Stimulated activated naive B cell treated with anti-CD40 and anti-IgM and Interleukin-4, amounts not matched to agents 10 μg/mL and 1 μg/mL and 100 μg/mL, for 72 hours (primary cell): ENCODE data around the gene ANGPTL5.
"Not testable (repeated sequence)": the region's sequence is repeated elsewhere in the genome, so short reads cannot be mapped to it uniquely, and the experiment has no call there.

Source experiments
- ATAC-seq, 2 donors: fragments of 150-1000 bp; cut with Tn5 transposase; replicated peaks; 2 replicates each; pipeline ENCODE4 v1.10.0; 2021; ENCODE audit warnings: moderate library complexity in 1 of 2
- DNase-seq: peaks from one replicate; pipeline ENCODE4 v3.0.0; 2021
- H3K27ac Mint-ChIP-seq: one replicate; pipeline ENCODE4 v1.8.0; 2022; ENCODE audit warnings: mild to moderate bottlenecking, mixed read lengths
- H3K27me3 Mint-ChIP-seq, 2 donors: one replicate each; pipeline ENCODE4 v1.8.0; 2022; ENCODE audit warnings: mixed read lengths in 2 of 2
- H3K36me3 Mint-ChIP-seq, 2 donors: one replicate each; pipeline ENCODE4 v1.8.0; 2022; ENCODE audit warnings: mixed read lengths in 2 of 2, mild to moderate bottlenecking in 1 of 2
- H3K4me1 Mint-ChIP-seq, 2 donors: one replicate each; pipeline ENCODE4 v1.8.0; 2022; ENCODE audit warnings: mixed read lengths in 2 of 2, mild to moderate bottlenecking in 1 of 2
- H3K4me3 Mint-ChIP-seq, 2 donors: one replicate each; pipeline ENCODE4 v1.8.0; 2022; ENCODE audit warnings: mild to moderate bottlenecking in 2 of 2, mixed read lengths in 2 of 2, moderate library complexity in 1 of 2
- H3K9me3 Mint-ChIP-seq, 2 donors: one replicate each; pipeline ENCODE4 v1.8.0; 2022; ENCODE audit warnings: mixed read lengths in 2 of 2, mild to moderate bottlenecking in 1 of 2

Gene ANGPTL5

DNA sequence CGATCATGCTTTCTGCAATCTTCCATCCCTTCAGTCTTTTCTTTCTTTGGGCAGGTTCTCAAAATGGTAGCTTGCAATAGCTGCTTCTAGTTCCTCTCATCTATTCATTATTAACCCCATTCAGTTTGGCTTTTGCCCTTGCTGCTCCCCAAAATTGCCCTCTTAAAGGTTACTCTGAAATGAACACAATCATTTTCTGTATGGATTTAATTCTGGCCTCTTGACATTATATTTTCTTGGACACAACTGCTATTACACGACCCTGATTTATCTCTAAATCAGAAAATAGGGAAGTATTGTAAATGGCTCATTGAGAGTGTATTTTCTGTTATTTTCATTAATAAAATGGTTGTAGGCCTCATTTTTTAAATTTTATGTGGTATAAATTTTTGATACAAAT lies at the start of gene ANGPTL5:
ANGPTL5 (minus strand) TSS at position 101 of the 400 bp plus-strand sequence. CDS start 8,613 bp downstream, outside the sequence.
- Mint-ChIP-seq H3K9me3 (no peaks in the 10 kb centered on the region), H3K4me1 (peaks cover 18 to 19% of the 10 kb centered on the region in 2 donors), H3K36me3 (no peaks in the 10 kb centered on the region), H3K4me3 (peak within 1 kb of the TSS; percentile 98 to 99), H3K27ac (peak within 1 kb of the TSS; percentile 97), H3K27me3 (peaks cover 4 to 6% of the 10 kb centered on the region in 2 donors)
- ATAC-seq (no peak), DNase-seq (no peak)

DNA sequence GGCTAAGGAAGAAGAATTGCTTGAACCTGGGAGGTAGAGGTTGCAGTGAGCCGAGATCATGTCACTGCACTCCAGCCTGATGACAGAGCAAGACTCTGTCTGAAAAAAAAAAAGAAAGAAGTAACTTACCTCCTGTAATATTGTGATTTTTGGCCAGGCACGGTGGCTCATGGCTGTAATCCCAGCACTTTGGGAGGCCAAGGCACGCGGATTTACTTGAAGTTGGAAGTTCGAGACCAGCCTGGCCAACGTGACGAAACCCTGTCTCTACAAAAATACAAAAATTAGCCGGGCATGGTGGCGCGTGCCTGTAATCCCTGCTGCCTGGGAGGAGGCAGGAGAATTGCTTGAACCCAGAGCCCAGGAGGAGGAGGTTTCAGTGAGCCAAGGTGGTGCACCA lies 47.9 kb upstream of the ANGPTL5 start:
- ATAC-seq, H3K4me1 Mint-ChIP-seq, H3K4me3 Mint-ChIP-seq, H3K9me3 Mint-ChIP-seq, H3K27ac Mint-ChIP-seq, H3K36me3 Mint-ChIP-seq, H3K27me3 Mint-ChIP-seq, DNase-seq: not testable (repeated sequence)

DNA sequence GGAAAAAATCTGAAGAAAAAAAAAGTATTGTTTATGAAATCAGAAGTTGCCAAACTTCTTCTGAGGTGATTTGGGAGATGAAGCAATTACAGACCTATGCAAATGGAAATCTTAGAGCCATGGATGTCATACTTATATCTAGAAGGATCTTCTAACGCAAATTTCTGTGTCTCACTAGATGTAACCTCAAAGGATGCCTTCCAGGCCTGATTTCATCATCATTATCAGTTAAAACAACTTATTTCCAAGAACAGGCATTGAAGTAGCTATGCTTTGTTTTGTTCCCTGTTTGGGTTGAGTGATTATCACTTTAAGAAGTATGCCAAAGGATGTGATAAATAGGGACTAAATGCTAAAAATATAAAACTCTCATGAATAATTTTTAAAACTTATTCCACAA lies 43.9 kb upstream of the ANGPTL5 start:
- Mint-ChIP-seq H3K4me3 (no peak overlapping the region), H3K27me3 (no peaks in the 10 kb centered on the region), H3K9me3 (peaks cover 0 to 4% of the 10 kb centered on the region in 2 donors), H3K4me1 (no peaks in the 10 kb centered on the region), H3K27ac (no peak overlapping the region), H3K36me3 (peaks cover 7 to 8% of the 10 kb centered on the region in 2 donors)
- DNase-seq (no peak), ATAC-seq (no peak)

DNA sequence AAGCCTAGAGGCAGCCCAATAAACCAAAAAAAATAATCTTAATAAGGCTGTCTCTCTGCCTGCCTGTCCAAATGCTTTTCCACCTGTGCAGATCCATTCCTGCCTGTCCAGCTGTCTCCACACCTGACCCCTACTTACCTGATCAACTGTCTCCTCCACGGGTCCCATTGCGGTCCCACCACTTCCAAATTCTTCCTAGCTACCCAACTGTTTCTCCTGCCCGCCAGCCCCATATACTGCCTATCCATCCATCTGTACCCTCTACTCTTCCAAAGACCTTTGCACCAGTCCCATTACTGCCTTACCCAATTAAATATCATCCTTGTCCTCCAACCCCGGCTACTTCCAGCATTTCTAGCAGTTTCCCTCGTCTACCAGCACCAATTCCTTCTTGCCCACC lies 39.4 kb upstream of the ANGPTL5 start:
- H3K9me3 Mint-ChIP-seq, result peaks cover 0 to 4% of the 10 kb centered on the region in 2 donors
- peaks cover 4% of the 10 kb centered on the region in 2 donors for H3K36me3 Mint-ChIP-seq
- no peaks in the 10 kb centered on the region for H3K27me3 Mint-ChIP-seq
- no peak overlapping the region for H3K4me3 Mint-ChIP-seq
- DNase-seq (no peak), ATAC-seq (no peak)
- H3K27ac Mint-ChIP-seq, result no peak overlapping the region
- no peaks in the 10 kb centered on the region for H3K4me1 Mint-ChIP-seq

DNA sequence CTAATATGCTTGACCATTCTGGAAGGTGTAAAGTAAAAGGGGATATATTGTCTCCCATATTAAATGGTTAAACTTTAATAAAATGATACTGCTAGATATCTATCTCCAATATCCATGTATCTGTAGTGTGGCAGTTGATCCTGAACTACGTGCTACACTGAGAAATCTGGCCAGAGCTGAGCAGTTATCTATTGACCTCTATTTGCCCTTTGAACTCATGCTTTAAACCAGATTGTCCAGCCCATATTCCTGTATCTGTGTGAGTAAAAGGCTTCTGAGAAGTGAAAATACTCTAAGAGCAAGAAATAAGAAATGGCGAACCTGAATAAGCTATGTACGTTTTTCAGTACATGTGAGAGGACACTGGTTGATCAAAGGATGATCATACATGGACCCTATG lies 39.0 kb upstream of the ANGPTL5 start:
- no peak for ATAC-seq
- peaks cover 0 to 4% of the 10 kb centered on the region in 2 donors for H3K9me3 Mint-ChIP-seq
- H3K36me3 Mint-ChIP-seq, result peaks cover 4% of the 10 kb centered on the region in 2 donors
- H3K4me3 Mint-ChIP-seq, result no peak overlapping the region
- no peak for DNase-seq
- no peaks in the 10 kb centered on the region for H3K27me3 Mint-ChIP-seq
- H3K4me1 Mint-ChIP-seq, result no peaks in the 10 kb centered on the region
- H3K27ac Mint-ChIP-seq, result no peak overlapping the region

DNA sequence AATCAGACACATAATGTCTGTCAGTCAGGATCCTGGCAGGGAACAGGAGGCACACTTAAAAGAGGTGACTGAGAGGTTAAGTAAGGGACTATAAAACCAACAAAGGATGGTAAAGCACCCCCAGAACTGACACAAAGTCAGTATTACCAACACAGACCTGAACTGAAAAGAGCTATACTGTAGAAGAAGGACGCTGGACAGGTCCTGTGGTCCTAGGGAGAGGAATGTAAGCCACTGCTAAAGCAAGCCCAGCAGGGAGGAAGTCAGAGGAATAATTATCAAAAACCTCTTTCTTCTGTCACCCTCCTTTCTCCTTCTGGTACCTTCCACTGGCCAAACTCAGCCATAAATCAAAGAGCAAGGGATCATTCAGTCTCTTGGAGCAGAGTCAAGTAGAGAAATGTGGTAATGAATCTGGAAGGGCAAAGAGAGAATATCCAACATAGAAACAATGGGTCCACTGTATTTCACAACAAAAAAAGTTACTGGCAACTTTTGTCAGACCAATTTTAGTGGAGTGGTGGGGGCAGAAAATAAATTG lies 33.4 kb upstream of the ANGPTL5 start:
- Mint-ChIP-seq H3K4me3 (no peak overlapping the region), H3K27me3 (no peaks in the 10 kb centered on the region), H3K9me3 (no peaks in the 10 kb centered on the region), H3K27ac (no peak overlapping the region), H3K4me1 (no peaks in the 10 kb centered on the region), H3K36me3 (no peaks in the 10 kb centered on the region)
- ATAC-seq, result no peak
- DNase-seq, result no peak

DNA sequence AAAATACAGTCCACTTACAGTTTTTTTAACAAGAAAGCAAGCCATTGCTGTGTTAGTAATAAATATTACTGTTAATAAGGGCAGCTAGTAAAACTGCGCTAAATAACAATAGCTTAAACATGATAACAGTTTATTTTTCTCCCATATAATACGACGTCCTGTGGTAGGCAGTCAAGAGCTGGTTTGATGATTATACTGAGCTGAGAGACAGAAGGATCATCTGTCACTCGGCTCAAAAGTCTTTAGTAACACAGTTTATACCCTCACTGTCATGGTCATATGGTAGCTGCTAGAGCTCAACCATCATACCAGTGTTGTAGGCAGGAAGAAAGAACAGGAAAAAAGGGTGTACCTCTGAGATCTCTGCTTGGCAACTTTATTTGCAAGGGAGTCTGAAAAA lies 29.1 kb upstream of the ANGPTL5 start:
- Mint-ChIP-seq H3K4me3 (no peak overlapping the region), H3K9me3 (no peaks in the 10 kb centered on the region), H3K36me3 (no peaks in the 10 kb centered on the region)

DNA sequence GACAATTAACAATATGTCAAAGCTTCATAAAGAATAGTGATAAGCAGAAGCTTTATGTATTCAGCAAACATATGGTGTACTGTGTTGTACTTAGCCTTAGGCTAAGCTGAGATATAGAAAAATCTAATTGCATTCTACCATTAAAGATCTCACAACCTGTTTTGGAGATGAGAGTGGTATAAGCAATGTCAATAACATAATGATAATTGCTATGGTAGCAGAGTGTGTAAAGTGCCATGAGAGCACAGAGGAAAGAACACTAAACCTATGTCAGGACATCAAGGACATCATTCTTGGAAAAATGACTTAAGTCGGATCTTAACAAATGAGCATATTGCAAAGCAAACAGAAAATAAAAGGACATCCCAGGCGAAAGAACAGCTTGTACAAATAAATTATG lies 28.6 kb upstream of the ANGPTL5 start:
- H3K27ac Mint-ChIP-seq, result no peak overlapping the region
- H3K36me3 Mint-ChIP-seq, result no peaks in the 10 kb centered on the region
- peaks cover 0 to 4% of the 10 kb centered on the region in 2 donors for H3K4me1 Mint-ChIP-seq
- H3K27me3 Mint-ChIP-seq, result no peaks in the 10 kb centered on the region
- ATAC-seq, result no peak
- DNase-seq, result no peak
- H3K9me3 Mint-ChIP-seq, result no peaks in the 10 kb centered on the region
- H3K4me3 Mint-ChIP-seq, result no peak overlapping the region

More for the DNA sequence above, 29.1 kb upstream of the ANGPTL5 start:
- no peaks in the 10 kb centered on the region for H3K27me3 Mint-ChIP-seq
- peaks cover 0 to 4% of the 10 kb centered on the region in 2 donors for H3K4me1 Mint-ChIP-seq
- no peak for ATAC-seq
- H3K27ac Mint-ChIP-seq, result no peak overlapping the region
- DNase-seq, result no peak

- DNase-seq (no peak), ATAC-seq (no peak)
- peaks cover 0 to 4% of the 10 kb centered on the region in 2 donors for H3K4me1 Mint-ChIP-seq
- no peaks in the 10 kb centered on the region for H3K27me3 Mint-ChIP-seq
- H3K4me3 Mint-ChIP-seq, result no peak overlapping the region
- H3K27ac Mint-ChIP-seq, result no peak overlapping the region
- H3K9me3 Mint-ChIP-seq, result no peaks in the 10 kb centered on the region
- peaks cover 0 to 2% of the 10 kb centered on the region in 2 donors for H3K36me3 Mint-ChIP-seq
Observed at GRCh38 chr11:101940901-101941520, 24.7 kb upstream of the ANGPTL5 start.

DNA sequence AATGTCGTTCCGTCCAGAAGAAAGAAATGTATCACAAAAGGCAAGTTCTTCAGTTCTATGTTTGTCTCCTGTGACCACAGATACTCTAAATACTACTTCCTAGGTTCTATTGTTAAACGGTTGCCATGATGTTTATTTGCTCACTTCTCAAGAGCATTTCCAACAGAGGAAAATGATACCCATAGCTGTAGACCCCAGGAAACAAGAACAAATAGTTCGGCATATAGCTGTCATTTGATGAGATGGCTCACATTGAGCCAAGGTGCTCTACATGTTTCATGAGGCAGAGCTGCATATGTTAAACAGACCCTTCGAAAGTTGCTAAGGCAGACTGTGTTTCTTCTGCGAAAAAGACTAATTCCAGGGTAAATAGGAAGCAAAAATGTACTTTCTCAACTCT lies 15.4 kb upstream of the ANGPTL5 start:
- Mint-ChIP-seq H3K4me1 (no peaks in the 10 kb centered on the region), H3K36me3 (peaks cover 0 to 12% of the 10 kb centered on the region in 2 donors), H3K27me3 (no peaks in the 10 kb centered on the region), H3K9me3 (peaks cover 0 to 8% of the 10 kb centered on the region in 2 donors), H3K4me3 (no peak overlapping the region), H3K27ac (no peak overlapping the region)
- ATAC-seq (no peak), DNase-seq (no peak)

DNA sequence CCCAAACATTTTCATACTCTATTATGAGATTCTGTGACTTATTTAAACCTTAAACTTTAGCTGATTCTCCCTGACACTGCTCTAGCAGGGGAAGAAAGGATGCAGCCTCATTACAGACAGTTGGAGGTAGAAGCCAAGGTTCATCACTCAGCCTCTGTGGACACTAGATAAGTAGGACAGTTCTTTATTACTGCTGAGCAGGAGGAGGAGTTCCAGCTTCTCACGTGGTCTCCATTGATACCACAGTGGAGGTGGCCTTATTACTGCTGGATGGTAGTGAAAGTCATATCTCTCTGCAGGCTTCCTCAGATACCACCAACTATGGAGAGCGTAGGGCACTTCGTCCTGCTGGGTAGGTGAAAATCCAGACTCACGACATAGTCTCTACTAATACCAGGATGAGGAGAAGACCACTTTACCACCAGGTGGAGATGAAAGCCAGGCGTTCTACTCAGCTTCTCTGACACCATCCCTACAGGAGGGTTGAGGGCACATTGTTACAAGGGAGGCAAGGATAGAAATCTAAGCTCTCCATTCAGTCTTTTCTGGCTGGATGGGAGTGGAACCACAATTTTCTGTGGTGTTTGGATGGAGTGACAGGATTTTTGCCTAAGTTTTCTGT lies 13.1 kb upstream of the ANGPTL5 start:
- Mint-ChIP-seq H3K27ac (no peak overlapping the region), H3K27me3 (no peaks in the 10 kb centered on the region), H3K36me3 (peaks cover 0 to 12% of the 10 kb centered on the region in 2 donors), H3K4me1 (no peaks in the 10 kb centered on the region), H3K9me3 (peaks cover 0 to 8% of the 10 kb centered on the region in 2 donors), H3K4me3 (no peak overlapping the region)
- DNase-seq, result no peak
- ATAC-seq, result no peak

- DNase-seq (no peak), ATAC-seq (no peak)
- Mint-ChIP-seq H3K4me1 (no peaks in the 10 kb centered on the region), H3K27ac (no peak overlapping the region), H3K4me3 (no peak overlapping the region), H3K27me3 (no peaks in the 10 kb centered on the region), H3K36me3 (peaks cover 0 to 5% of the 10 kb centered on the region in 2 donors), H3K9me3 (peaks cover 0 to 6% of the 10 kb centered on the region in 2 donors)
Observed at GRCh38 chr11:101923554-101923953, 7.2 kb upstream of the ANGPTL5 start.

- H3K4me3 Mint-ChIP-seq, result no peak overlapping the region
- H3K27me3 Mint-ChIP-seq, result no peaks in the 10 kb centered on the region
- H3K9me3 Mint-ChIP-seq, result no peaks in the 10 kb centered on the region
- DNase-seq (no peak), ATAC-seq (no peak)
- H3K27ac Mint-ChIP-seq, result no peak overlapping the region
- peaks cover 3 to 5% of the 10 kb centered on the region in 2 donors for H3K4me1 Mint-ChIP-seq
- H3K36me3 Mint-ChIP-seq, result no peaks in the 10 kb centered on the region
Observed at GRCh38 chr11:101920992-101921391, 4.7 kb upstream of the ANGPTL5 start.

- Mint-ChIP-seq H3K27ac (no peak overlapping the region), H3K9me3 (no peaks in the 10 kb centered on the region), H3K4me3 (no peak overlapping the region), H3K36me3 (no peaks in the 10 kb centered on the region), H3K27me3 (no peaks in the 10 kb centered on the region), H3K4me1 (peaks cover 18 to 19% of the 10 kb centered on the region in 2 donors)
- ATAC-seq, result no peak
- no peak for DNase-seq
Observed at GRCh38 chr11:101917226-101917625, 904 bp upstream of the ANGPTL5 start.

GRCh38 chr11:101915791-101916291 lies 481 bp downstream of the ANGPTL5 start:
- ATAC-seq (peak; percentile 57 to 64), DNase-seq (peak; percentile 3)
- H3K36me3 Mint-ChIP-seq, result no peaks in the 10 kb centered on the region
- peak overlapping the region; percentile 97 for H3K27ac Mint-ChIP-seq
- peaks cover 7 to 8% of the 10 kb centered on the region in 2 donors for H3K27me3 Mint-ChIP-seq
- peak overlapping the region; percentile 98 to 99 for H3K4me3 Mint-ChIP-seq
- H3K4me1 Mint-ChIP-seq, result peaks cover 18 to 19% of the 10 kb centered on the region in 2 donors
- H3K9me3 Mint-ChIP-seq, result no peaks in the 10 kb centered on the region
